ENCODE measurements around the gene SLFN14.

The SLFN14 gene

GRCh38 chr17:35560703-35561102 is at the start of gene SLFN14:
TSS of gene SLFN14 (minus strand) at chr17:35560819. CDS start at chr17:35558062, 2,757 bp downstream.
- peaks cover 6% of the 10 kb centered on the region for H3K4me1 Mint-ChIP-seq
- H3K9me3 Mint-ChIP-seq = no peaks in the 10 kb centered on the region
- peaks cover 10% of the 10 kb centered on the region for H3K27me3 Mint-ChIP-seq
- H3K27ac Mint-ChIP-seq = no peak within 1 kb of the TSS
- DNase-seq = no peak
- no peak for ATAC-seq
- H3K4me3 Mint-ChIP-seq = no peak within 1 kb of the TSS

GRCh38 chr17:35609831-35610230 is 49.2 kb upstream of the SLFN14 start:
- ATAC-seq (no peak), DNase-seq (no peak)
- Mint-ChIP-seq H3K27ac (no peak overlapping the region), H3K9me3 (no peaks in the 10 kb centered on the region), H3K27me3 (no peaks in the 10 kb centered on the region), H3K4me1 (peaks cover 7% of the 10 kb centered on the region), H3K4me3 (no peak overlapping the region)

GRCh38 chr17:35607239-35607847 is 46.7 kb upstream of the SLFN14 start:
- peaks cover 7% of the 10 kb centered on the region for H3K4me1 Mint-ChIP-seq
- DNase-seq = no peak
- no peak overlapping the region for H3K27ac Mint-ChIP-seq
- no peak overlapping the region for H3K4me3 Mint-ChIP-seq
- no peaks in the 10 kb centered on the region for H3K27me3 Mint-ChIP-seq
- no peak for ATAC-seq
- no peaks in the 10 kb centered on the region for H3K9me3 Mint-ChIP-seq

GRCh38 chr17:35605678-35606077 is 45.1 kb upstream of the SLFN14 start:
- Mint-ChIP-seq H3K9me3 (no peaks in the 10 kb centered on the region), H3K4me1 (peaks cover 7% of the 10 kb centered on the region), H3K27me3 (no peaks in the 10 kb centered on the region), H3K4me3 (no peak overlapping the region), H3K27ac (peak overlapping the region in 1 of 2 donors; percentile 34)
- DNase-seq (no peak), ATAC-seq (no peak)

GRCh38 chr17:35603674-35604073 is 43.1 kb upstream of the SLFN14 start:
- no peak overlapping the region for H3K4me3 Mint-ChIP-seq
- no peak for ATAC-seq
- no peak overlapping the region for H3K27ac Mint-ChIP-seq
- H3K27me3 Mint-ChIP-seq = no peaks in the 10 kb centered on the region
- H3K4me1 Mint-ChIP-seq = peaks cover 7% of the 10 kb centered on the region
- no peak for DNase-seq
- H3K9me3 Mint-ChIP-seq = no peaks in the 10 kb centered on the region

- no peaks in the 10 kb centered on the region for H3K27me3 Mint-ChIP-seq
- H3K9me3 Mint-ChIP-seq = no peaks in the 10 kb centered on the region
- ATAC-seq (no peak), DNase-seq (no peak)
- H3K4me1 Mint-ChIP-seq = no peaks in the 10 kb centered on the region
- H3K4me3 Mint-ChIP-seq = no peak overlapping the region
- no peak overlapping the region for H3K27ac Mint-ChIP-seq
Observed at GRCh38 chr17:35597604-35598003, 37.0 kb upstream of the SLFN14 start.

GRCh38 chr17:35596530-35597233 is 36.1 kb upstream of the SLFN14 start:
- Mint-ChIP-seq H3K27me3 (no peaks in the 10 kb centered on the region), H3K4me3 (no peak overlapping the region), H3K4me1 (no peaks in the 10 kb centered on the region), H3K27ac (no peak overlapping the region), H3K9me3 (no peaks in the 10 kb centered on the region)
- DNase-seq = no peak
- no peak for ATAC-seq

GRCh38 chr17:35596072-35596471 is 35.5 kb upstream of the SLFN14 start:
- no peak overlapping the region for H3K27ac Mint-ChIP-seq
- H3K27me3 Mint-ChIP-seq = no peaks in the 10 kb centered on the region
- H3K4me3 Mint-ChIP-seq = no peak overlapping the region
- no peak for ATAC-seq
- H3K9me3 Mint-ChIP-seq = no peaks in the 10 kb centered on the region
- DNase-seq = no peak
- H3K4me1 Mint-ChIP-seq = no peaks in the 10 kb centered on the region

GRCh38 chr17:35588196-35588920 is 27.7 kb upstream of the SLFN14 start:
- Mint-ChIP-seq H3K27me3 (no peaks in the 10 kb centered on the region), H3K4me3 (peak overlapping the region; percentile 88 to 94), H3K27ac (peak overlapping the region; percentile 73 to 96), H3K4me1 (peaks cover 34% of the 10 kb centered on the region), H3K9me3 (no peaks in the 10 kb centered on the region)
- peak; percentile 35 for ATAC-seq
- DNase-seq = no peak

GRCh38 chr17:35587074-35587961 is 26.7 kb upstream of the SLFN14 start, which contains the start of gene AP2B1:
TSS of gene AP2B1 (plus strand) at chr17:35587322. CDS start at chr17:35594031, 6,709 bp downstream.
- ATAC-seq (peak; percentile 99), DNase-seq (peak; percentile 97 to 98)
- Mint-ChIP-seq H3K4me3 (peak within 1 kb of the TSS; percentile 88 to 94), H3K4me1 (peaks cover 34% of the 10 kb centered on the region), H3K9me3 (no peaks in the 10 kb centered on the region), H3K27me3 (no peaks in the 10 kb centered on the region), H3K27ac (peak within 1 kb of the TSS; percentile 95 to 96)

GRCh38 chr17:35586569-35587073 is 26.0 kb upstream of the SLFN14 start:
- Mint-ChIP-seq H3K27ac (peak overlapping the region; percentile 95 to 96), H3K9me3 (no peaks in the 10 kb centered on the region), H3K4me3 (peak overlapping the region; percentile 88 to 94), H3K27me3 (no peaks in the 10 kb centered on the region), H3K4me1 (peaks cover 34% of the 10 kb centered on the region)
- DNase-seq (no peak), ATAC-seq (peak; percentile 65)

GRCh38 chr17:35584061-35584460 is 23.4 kb upstream of the SLFN14 start:
- no peaks in the 10 kb centered on the region for H3K9me3 Mint-ChIP-seq
- ATAC-seq (no peak), DNase-seq (no peak)
- H3K27me3 Mint-ChIP-seq = no peaks in the 10 kb centered on the region
- H3K27ac Mint-ChIP-seq = peak overlapping the region in 1 of 2 donors; percentile 15
- peaks cover 20% of the 10 kb centered on the region for H3K4me1 Mint-ChIP-seq
- no peak overlapping the region for H3K4me3 Mint-ChIP-seq

GRCh38 chr17:35578929-35579432 is 18.4 kb upstream of the SLFN14 start:
- Mint-ChIP-seq H3K4me3 (peak overlapping the region; percentile 99 to 100), H3K4me1 (peaks cover 27% of the 10 kb centered on the region), H3K9me3 (no peaks in the 10 kb centered on the region), H3K27ac (peak overlapping the region; percentile 98 to 99), H3K27me3 (no peaks in the 10 kb centered on the region)
- DNase-seq = no peak
- ATAC-seq = peak; percentile 52

- ATAC-seq = peak; percentile 98
- peak within 1 kb of the TSS; percentile 99 to 100 for H3K4me3 Mint-ChIP-seq
- no peaks in the 10 kb centered on the region for H3K27me3 Mint-ChIP-seq
- H3K9me3 Mint-ChIP-seq = no peaks in the 10 kb centered on the region
- DNase-seq = peak; percentile 79 to 90
- H3K4me1 Mint-ChIP-seq = peaks cover 27% of the 10 kb centered on the region
- peak within 1 kb of the TSS; percentile 98 to 99 for H3K27ac Mint-ChIP-seq
Observed at GRCh38 chr17:35578197-35578928, 17.7 kb upstream of the SLFN14 start, which contains the start of gene PEX12. TSS of gene PEX12 (minus strand) at chr17:35578571. CDS start at chr17:35578021, 550 bp downstream.
